Fibroblast of mammary gland (primary cell): ENCODE results near the gene PALM2AKAP2.

ENCODE experiments used
- DNase-seq: peaks from one replicate; pipeline ENCODE4 v3.0.0-alpha.2; 2010; ENCODE audit warnings: low read depth
- H3K4me3 ChIP-seq: 2 replicates; pipeline ENCODE4 v1.5.1; 2011; ENCODE audit warnings: low read depth, mild to moderate bottlenecking, low read length, moderate library complexity; ENCODE audit not compliant: control insufficient read depth
- TF ChIP-seq, protein P1 (sequence below): conservative IDR thresholded peaks from 2 replicates; pipeline ENCODE4 v1.5.1; 2011; ENCODE audit warnings: low read depth, low read length, inconsistent platforms; ENCODE audit not compliant: control insufficient read depth, insufficient read depth

PALM2AKAP2 gene

DNA sequence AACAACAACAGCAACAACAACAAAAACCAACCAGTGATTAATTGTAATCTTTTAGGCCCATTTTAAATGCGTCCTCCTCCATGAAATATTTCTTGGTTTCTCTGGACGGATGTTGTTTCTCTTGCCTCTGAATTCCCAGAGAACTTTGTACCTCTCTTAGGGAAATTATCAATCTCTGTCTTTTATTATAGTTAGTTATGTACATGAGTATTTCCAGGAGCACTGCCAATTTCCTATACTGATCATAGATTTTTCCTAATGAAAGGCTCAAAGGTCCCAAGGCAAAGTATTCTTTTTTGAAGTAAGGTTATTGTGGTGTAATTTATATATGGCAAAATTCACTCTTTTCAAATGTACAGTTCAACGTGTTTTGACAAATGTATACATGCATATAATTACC is 20.4 kb upstream of the PALM2AKAP2 start:
- H3K4me3 ChIP-seq, result no peak overlapping the region
- TF ChIP-seq, protein P1, sequence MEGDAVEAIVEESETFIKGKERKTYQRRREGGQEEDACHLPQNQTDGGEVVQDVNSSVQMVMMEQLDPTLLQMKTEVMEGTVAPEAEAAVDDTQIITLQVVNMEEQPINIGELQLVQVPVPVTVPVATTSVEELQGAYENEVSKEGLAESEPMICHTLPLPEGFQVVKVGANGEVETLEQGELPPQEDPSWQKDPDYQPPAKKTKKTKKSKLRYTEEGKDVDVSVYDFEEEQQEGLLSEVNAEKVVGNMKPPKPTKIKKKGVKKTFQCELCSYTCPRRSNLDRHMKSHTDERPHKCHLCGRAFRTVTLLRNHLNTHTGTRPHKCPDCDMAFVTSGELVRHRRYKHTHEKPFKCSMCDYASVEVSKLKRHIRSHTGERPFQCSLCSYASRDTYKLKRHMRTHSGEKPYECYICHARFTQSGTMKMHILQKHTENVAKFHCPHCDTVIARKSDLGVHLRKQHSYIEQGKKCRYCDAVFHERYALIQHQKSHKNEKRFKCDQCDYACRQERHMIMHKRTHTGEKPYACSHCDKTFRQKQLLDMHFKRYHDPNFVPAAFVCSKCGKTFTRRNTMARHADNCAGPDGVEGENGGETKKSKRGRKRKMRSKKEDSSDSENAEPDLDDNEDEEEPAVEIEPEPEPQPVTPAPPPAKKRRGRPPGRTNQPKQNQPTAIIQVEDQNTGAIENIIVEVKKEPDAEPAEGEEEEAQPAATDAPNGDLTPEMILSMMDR, result no peak
- no peak for DNase-seq

DNA sequence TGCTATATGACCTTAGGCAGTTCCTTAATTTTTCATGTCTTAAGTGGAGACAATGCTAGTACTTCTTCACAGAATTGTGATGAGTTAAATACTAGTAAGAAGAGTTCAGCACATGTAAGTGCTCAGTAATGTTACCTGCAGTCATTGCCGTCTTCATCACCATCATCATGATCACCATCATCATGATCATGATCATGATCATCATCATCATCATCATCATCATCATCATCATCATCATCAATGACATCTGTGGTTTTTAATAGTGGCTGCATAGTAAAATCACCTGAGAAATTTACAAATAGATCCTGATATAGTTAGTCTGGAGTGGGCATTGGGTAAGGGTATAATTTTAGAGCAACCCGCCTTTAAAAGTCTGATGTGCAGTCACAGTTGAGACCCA is 14.7 kb upstream of the PALM2AKAP2 start:
- TF ChIP-seq, protein P1, result no peak
- no peak overlapping the region for H3K4me3 ChIP-seq
- DNase-seq, result no peak

DNA sequence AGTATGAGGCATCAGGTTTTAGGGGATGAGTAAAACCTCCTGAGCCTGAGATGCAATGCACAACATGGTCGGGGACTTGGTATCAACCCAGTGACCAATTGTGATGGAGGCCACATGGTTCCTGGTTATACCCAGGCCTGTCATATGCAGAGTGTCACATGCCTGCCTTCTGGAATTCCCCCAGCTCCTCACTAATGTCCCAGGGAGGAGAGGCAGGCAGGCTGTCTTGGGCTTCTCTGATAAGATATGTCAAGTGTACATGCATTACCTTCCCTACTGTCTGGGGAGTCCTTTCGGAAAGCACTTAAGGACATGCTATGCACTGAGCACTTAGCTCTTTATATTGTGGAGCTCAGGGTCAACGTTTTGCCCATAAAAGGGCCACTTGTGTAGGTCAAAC is 14.2 kb upstream of the PALM2AKAP2 start:
- no peak for DNase-seq
- TF ChIP-seq, protein P1, result no peak
- no peak overlapping the region for H3K4me3 ChIP-seq

DNA sequence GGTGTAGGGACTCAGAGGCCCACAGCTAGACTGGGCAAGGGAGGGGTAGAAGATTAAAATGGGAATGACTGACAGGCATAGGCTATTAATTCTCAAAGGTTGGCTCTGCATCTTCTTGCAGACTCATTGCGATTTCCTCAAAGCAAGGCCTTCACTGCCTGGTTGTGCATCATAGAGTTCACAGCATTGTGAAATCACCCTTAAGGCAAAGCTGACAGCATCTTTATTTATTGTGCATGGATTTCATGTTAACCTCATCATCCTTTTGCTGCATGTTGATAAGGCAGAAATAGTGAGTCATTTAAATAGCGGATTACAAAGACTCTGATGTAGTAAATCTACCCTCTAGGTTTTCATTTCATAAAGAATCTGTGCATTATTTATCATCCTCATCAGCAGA is 13.6 kb upstream of the PALM2AKAP2 start:
- no peak overlapping the region for H3K4me3 ChIP-seq
- TF ChIP-seq, protein P1, result no peak
- DNase-seq, result peak; percentile 93

DNA sequence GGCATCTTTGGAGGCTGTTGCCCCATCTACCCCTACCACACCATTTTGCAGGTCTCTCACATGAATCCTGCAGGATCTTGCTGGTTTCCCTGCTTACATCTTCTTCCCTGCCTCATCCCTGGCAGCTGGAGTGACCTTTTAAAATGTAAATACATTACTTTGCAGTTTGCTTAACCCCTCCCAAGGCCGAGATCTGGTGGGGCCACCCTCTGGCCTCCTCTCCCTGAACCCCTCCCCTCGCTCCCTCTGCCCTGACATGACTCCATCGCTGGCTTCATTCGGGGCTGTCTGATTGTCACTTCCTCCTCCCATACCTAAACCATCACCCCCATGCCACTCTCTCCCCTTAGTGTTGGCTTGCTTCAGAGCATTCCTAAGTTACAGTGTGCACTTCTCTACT is 12.6 kb upstream of the PALM2AKAP2 start:
- DNase-seq, result no peak
- TF ChIP-seq, protein P1, result no peak
- no peak overlapping the region for H3K4me3 ChIP-seq

DNA sequence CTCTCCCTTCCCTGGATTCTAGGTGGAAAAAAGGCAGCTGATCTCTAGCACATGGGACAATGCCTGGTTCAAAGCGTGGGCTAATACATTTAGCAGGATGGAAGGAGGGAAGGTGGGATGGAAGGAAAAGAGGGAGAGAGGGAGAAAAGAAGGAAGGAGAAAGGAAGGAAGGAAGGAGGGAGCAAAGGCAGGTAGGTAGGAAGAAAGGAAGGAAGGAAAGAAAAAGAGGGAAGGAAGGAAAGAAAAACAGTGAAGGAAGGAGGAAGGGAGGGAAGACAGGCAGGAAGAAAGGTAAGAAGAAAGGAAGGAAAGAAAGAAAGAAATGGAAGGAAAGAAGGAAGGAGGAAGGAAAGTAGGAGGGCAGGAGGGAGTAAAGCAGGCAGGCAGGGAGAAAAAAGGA is 12.2 kb upstream of the PALM2AKAP2 start:
- TF ChIP-seq, protein P1, result no peak
- no peak overlapping the region for H3K4me3 ChIP-seq
- DNase-seq, result no peak

DNA sequence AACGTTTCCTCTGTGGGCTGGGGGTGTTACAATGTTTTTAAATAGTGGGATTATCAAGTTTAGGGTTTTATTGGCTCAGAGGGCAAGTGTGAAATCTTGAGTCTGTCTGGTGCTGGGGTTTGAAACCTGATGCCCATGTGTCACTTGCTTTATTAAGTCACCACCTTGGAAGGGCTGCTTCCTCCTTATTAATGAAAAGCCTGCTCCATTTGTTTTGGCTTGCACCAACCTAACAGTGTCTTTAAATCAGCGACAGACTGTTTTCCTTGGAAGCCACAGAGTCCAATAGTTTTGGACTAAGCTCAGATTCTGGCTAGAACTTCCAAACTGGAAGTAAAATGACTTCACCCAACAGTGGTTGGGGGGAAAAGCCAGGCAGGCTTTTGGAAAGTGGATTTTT is 10.7 kb upstream of the PALM2AKAP2 start:
- peak; percentile 27 for DNase-seq
- no peak overlapping the region for H3K4me3 ChIP-seq
- TF ChIP-seq, protein P1, result no peak
